Prostate gland (tissue), 2 donors: ENCODE measurements around the gene C17orf113.

Source experiments
- CTCF ChIP-seq, 4 experiments: fragments of 200-600 bp in 2 of 4; fragments of 450-650 bp in 2 of 4; sonication (generic) in 2 of 4; IDR thresholded peaks; 1 replicate in 3 of 4; 2 replicates in 1 of 4; pipeline ENCODE4 v1.5.1; 2016 to 2019; ENCODE audit warnings: antibody characterized with exemption in 4 of 4, mild to moderate bottlenecking in 2 of 4, moderate library complexity in 2 of 4
- POLR2A ChIP-seq: fragments of 450-650 bp; IDR thresholded peaks from one replicate; pipeline ENCODE4 v1.6.1; 2016; ENCODE audit warnings: antibody characterized with exemption, mild to moderate bottlenecking
- POLR2AphosphoS5 ChIP-seq: sonication (generic); formaldehyde crosslinking; IDR thresholded peaks from one replicate; pipeline ENCODE4 v1.6.1; 2017; ENCODE audit warnings: antibody characterized with exemption

DNA sequence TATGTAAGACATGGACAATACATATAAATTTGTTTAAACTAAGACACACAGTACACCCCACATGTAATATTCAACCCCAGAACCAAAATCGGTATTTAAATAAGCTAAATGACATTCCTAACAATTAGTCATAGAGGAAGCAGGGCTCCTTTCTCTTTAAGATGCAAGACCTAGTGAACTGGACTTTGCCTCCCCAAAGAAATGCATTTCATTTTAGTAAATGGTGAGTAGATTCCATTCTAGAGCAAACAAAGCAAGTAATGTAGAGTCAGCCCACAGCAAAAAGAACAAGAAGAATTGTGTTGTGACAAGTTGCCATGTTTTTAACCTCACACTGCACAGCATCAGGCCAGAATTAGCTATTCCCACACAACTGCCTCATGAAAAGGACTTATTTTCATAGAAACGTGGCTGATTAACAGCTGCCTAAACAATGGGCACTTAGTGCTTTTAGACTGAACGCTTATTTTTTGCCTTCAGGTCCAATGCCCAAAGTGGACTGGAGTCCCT is 47.6 kb downstream of the C17orf113 start:
- no peak for TF ChIP-seq CTCF (IDR thresholded peaks at IDR 0.05)
- no peak for TF ChIP-seq POLR2AphosphoS5
- TF ChIP-seq POLR2A = no peak
